MM.1S (cell line): Measurements from ENCODE around the gene KCND3.

Experiments used
- EZH2 ChIP-seq: fragments of 300-600 bp; sonication (generic); optimal IDR thresholded peaks from 2 replicates; pipeline ENCODE3; 2017; ENCODE audit warnings: low read depth, mild to moderate bottlenecking, antibody characterized with exemption, low read length, mixed read lengths
- TF ChIP-seq, protein P1 (sequence below): fragments of 300-600 bp; sonication (generic); IDR thresholded peaks from 2 replicates; pipeline ENCODE4 v1.5.1; 2016; ENCODE audit warnings: antibody characterized with exemption, low read length, mixed read lengths

DNA sequence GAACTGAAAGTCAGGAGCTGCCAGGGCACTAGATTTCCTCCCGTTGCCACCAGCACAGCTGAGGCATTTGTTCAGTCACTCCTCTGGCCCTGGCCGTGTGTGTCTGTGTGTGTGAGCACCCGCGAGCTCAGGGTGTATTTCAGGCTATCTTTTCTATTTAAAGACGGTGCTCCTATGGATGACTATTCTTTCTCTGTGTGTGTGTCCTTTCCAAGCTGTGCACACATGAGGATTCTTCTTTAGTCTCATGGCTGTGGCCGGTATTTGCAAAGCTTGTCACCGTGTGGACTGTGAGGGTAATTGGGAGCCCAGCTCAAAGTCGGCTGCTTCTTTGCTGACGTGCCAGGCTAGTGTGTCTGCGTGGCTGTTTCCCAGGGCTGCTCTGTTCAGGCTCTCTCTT is 3.0 kb upstream of the KCND3 start:
- TF ChIP-seq EZH2, result no peak
- TF ChIP-seq, protein P1, sequence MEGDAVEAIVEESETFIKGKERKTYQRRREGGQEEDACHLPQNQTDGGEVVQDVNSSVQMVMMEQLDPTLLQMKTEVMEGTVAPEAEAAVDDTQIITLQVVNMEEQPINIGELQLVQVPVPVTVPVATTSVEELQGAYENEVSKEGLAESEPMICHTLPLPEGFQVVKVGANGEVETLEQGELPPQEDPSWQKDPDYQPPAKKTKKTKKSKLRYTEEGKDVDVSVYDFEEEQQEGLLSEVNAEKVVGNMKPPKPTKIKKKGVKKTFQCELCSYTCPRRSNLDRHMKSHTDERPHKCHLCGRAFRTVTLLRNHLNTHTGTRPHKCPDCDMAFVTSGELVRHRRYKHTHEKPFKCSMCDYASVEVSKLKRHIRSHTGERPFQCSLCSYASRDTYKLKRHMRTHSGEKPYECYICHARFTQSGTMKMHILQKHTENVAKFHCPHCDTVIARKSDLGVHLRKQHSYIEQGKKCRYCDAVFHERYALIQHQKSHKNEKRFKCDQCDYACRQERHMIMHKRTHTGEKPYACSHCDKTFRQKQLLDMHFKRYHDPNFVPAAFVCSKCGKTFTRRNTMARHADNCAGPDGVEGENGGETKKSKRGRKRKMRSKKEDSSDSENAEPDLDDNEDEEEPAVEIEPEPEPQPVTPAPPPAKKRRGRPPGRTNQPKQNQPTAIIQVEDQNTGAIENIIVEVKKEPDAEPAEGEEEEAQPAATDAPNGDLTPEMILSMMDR, result no peak
